K562 treated with DMSO at 1 percent for 12 hours (cell line): ENCODE data around the gene TRIM8. TPM values are rescaled to one million over a fixed set of nuclear protein-coding genes. Genes with fewer than 3 reads are reported as not detected.

ENCODE experiments used
- total RNA-seq: library from RNA; unstranded; fragments of 300-600 nt; gene quantifications from 2 replicates; pipeline ENCODE4 v1.2.3, GENCODE V29; 2022; ENCODE audit not compliant: insufficient read depth

Gene TRIM8
- total RNA-seq: 17.4 and 31.4 TPM in 2 replicates

GRCh38 chr10:102644066-102644645 is at the start of gene TRIM8:
TRIM8 (plus strand) TSS chr10:102644479; CDS start chr10:102644618, 139 bp downstream.

Other genes with a start within 250 kb of the TRIM8 start
- 29.0 and 35.8 TPM in 2 replicates for gene NFKB2, start 248.8 kb upstream of the TRIM8 start, total RNA-seq
- gene PSD, start 225.7 kb upstream of the TRIM8 start, total RNA-seq: 2.1 TPM in 2 replicates
- gene FBXL15, start 223.6 kb upstream of the TRIM8 start, total RNA-seq: 20.9 and 43.4 TPM in 2 replicates
- gene CUEDC2, start 211.9 kb upstream of the TRIM8 start, total RNA-seq: 33.1 and 38.5 TPM in 2 replicates
- gene C10orf95, start 192.9 kb upstream of the TRIM8 start, total RNA-seq: 2.6 TPM in 1 of 2 replicates, not detected in the other
- 40.0 and 58.4 TPM in 2 replicates for gene ACTR1A, start 141.8 kb upstream of the TRIM8 start, total RNA-seq
- gene SUFU, start 140.5 kb upstream of the TRIM8 start, total RNA-seq: 3.6 and 10.0 TPM in 2 replicates
- gene ARL3, start 69.9 kb downstream of the TRIM8 start, total RNA-seq: 4.3 and 5.6 TPM in 2 replicates
- 0.58 and 0.82 TPM in 2 replicates for gene SFXN2, start 70.2 kb downstream of the TRIM8 start, total RNA-seq
- gene WBP1L, start 99.5 kb downstream of the TRIM8 start, total RNA-seq: 12.8 and 27.4 TPM in 2 replicates
- not detected in 2 replicates for gene CYP17A1, start 192.9 kb downstream of the TRIM8 start, total RNA-seq
- 4.7 and 8.1 TPM in 2 replicates for gene BORCS7, start 209.8 kb downstream of the TRIM8 start, total RNA-seq
- gene AS3MT, start 225.0 kb downstream of the TRIM8 start, total RNA-seq: 1.3 and 2.0 TPM in 2 replicates